Heart right ventricle (tissue), 16 donors: ENCODE data around the gene PLAU. TPM values are rescaled to one million over a fixed set of nuclear protein-coding genes. Genes with fewer than 3 reads are reported as not detected.

ENCODE experiments used
- ATAC-seq, 8 donors: fragments of 200-7000 bp; cut with Tn5 transposase; one replicate each; pipeline ENCODE4 v1.9.1; 2020; ENCODE audit warnings: mild to moderate bottlenecking in 8 of 8, moderate library complexity in 8 of 8, moderate number of reproducible peaks in 1 of 8
- DNase-seq, 2 donors: peaks; one replicate each; pipeline ENCODE4 v3.0.0-alpha.2; 2020
- H3K27ac ChIP-seq, 10 donors: fragments of 200-600 bp; sonication (generic) in 2 of 10; one replicate each; pipeline versions ENCODE4 v1.5.0 to v1.8.0; 2020 to 2022; ENCODE audit warnings: mild to moderate bottlenecking in 3 of 10
- H3K27me3 ChIP-seq, 7 donors: fragments of 200-600 bp; one replicate each; pipeline ENCODE4 v1.8.0; 2021 to 2022; ENCODE audit warnings: mild to moderate bottlenecking in 2 of 7
- H3K36me3 ChIP-seq, 9 donors: fragments of 200-600 bp; sonication (generic) in 1 of 9; one replicate each; pipeline versions ENCODE4 v1.5.0 to v1.8.0; 2020 to 2022; ENCODE audit warnings: mild to moderate bottlenecking in 2 of 9
- H3K4me1 ChIP-seq, 9 donors: fragments of 200-600 bp; sonication (generic) in 1 of 9; one replicate each; pipeline versions ENCODE4 v1.5.0 to v1.8.0; 2020 to 2022; ENCODE audit warnings: mild to moderate bottlenecking in 4 of 9
- H3K4me3 ChIP-seq, 10 donors: fragments of 200-600 bp; sonication (generic) in 2 of 10; one replicate each; pipeline versions ENCODE4 v1.5.0 to v1.8.0; 2020 to 2022; ENCODE audit warnings: mild to moderate bottlenecking in 7 of 10, moderate library complexity in 2 of 10
- H3K9me3 ChIP-seq, 11 donors: fragments of 200-600 bp in 10 of 11; sonication (generic) in 2 of 11; one replicate each; pipeline versions ENCODE4 v1.5.0 to v1.8.0; 2013 to 2022; ENCODE audit warnings: mild to moderate bottlenecking in 2 of 11, control low read depth in 1 of 11, moderate library complexity in 1 of 11
- CTCF ChIP-seq, 9 donors: fragments of 200-600 bp; sonication (generic) in 2 of 9; IDR thresholded peaks; one replicate each; pipeline versions ENCODE4 v1.5.0 to v1.8.0; 2021 to 2022; ENCODE audit warnings: antibody characterized with exemption in 9 of 9, mild to moderate bottlenecking in 5 of 9, moderate library complexity in 1 of 9
- WGBS, 2 donors: extraction: QIAGEN DNeasy Blood & Tissue Kit; methylation state at CpG; one replicate each; pipeline ENCODE4 v1.1.7; 2013; ENCODE audit warnings: inconsistent platforms in 1 of 2; 5-methylcytosine and 5-hydroxymethylcytosine counted together
- intact Hi-C, 10 donors: fragments of 100-400 bp; cut with DNase I; formaldehyde crosslinking; loops; one replicate each; pipeline versions ENCODE4 v1.11.1 to v1.14.2; 2022
- polyA plus RNA-seq, 2 donors: library from polyadenylated mRNA; stranded (reverse); fragments of 200-250 nt; gene quantifications; one replicate each; pipeline ENCODE4 v1.2.3, GENCODE V29; 2013
- total RNA-seq, 10 donors: library from RNA; stranded (reverse); fragmentation: NEBNext Ultra II Directional in 3 of 10; extraction: Animal tissue kit (Norgen Biotek cat#: 25700) in 3 of 10; gene quantifications; one replicate each; pipeline versions ENCODE4 v1.2.1 to v1.2.4, GENCODE V29; 2021 to 2023
- donor health status: Arrhythmogenic right ventricular cardiomyopathy.
- donor health status: ischemic (EF 13 %, LVEDD 7.1; RV severe dilation, severe dysfunction).
- donor health status: healthy with polysubstance abuse.
- donor health status: DM: no; HTN: yes; CAD: no.
- donor health status: DM: no; HTN: no; CAD: no.
- donor health status: ischemic (EF 25% LVEDD 6.9; RV normal size, moderate dysfunction).
- donor health status: ischemic (EF 25% LVEDD 5.7; RV mildly dilated, moderate dysfunction).
- donor health status: healthy.
- donor health status: DM: yes; HTN: yes; CAD: no.
- donor health status: Ischemic cardiomyopathy.
- donor health status: ischemic (EF 35%, LVEDD 5.7; RV mildly dilated, moderate dysfunction).
- donor health status: nonischemic (EF 11% LVEDD 7.7; RV severe dilation, severe dysfunction).
- donor health status: DM: yes; HTN: yes; CAD: no.
- donor health status: PGD.
- donor health status: ischemic (EF 29% LVEDD 5.4; RV normal size, mild dysfunction).
- donor health status: nonischemic (EF 23%, LVEDD 6.1; RV moderate dilation, normal function).

Gene PLAU
- total and polyA plus RNA-seq, 12 donors, result 4.4 to 44.3 (median 9.1) TPM

GRCh38 chr10:73931767-73932619, 21.1 kb downstream of the PLAU start:
- DNase-seq (no peak), ATAC-seq (peak in 2 of 8 donors; percentile 29 to 63)
- no peaks in the 10 kb centered on the region for H3K9me3 ChIP-seq
- 77 to 80% methylated on average over 13 of the region's 13 CpGs for WGBS, 2 donors
- H3K36me3 ChIP-seq, result no peaks in the 10 kb centered on the region
- TF ChIP-seq CTCF (IDR thresholded peaks at IDR 0.05), result no peak
- H3K27ac ChIP-seq, result peak overlapping the region in 1 of 10 donors; percentile 65
- H3K4me3 ChIP-seq, result no peak overlapping the region
- no peaks in the 10 kb centered on the region for H3K27me3 ChIP-seq
- peaks cover 6 to 29% (median 17%) of the 10 kb centered on the region in 9 donors for H3K4me1 ChIP-seq
- intact Hi-C loops, result no loop called here

DNA sequence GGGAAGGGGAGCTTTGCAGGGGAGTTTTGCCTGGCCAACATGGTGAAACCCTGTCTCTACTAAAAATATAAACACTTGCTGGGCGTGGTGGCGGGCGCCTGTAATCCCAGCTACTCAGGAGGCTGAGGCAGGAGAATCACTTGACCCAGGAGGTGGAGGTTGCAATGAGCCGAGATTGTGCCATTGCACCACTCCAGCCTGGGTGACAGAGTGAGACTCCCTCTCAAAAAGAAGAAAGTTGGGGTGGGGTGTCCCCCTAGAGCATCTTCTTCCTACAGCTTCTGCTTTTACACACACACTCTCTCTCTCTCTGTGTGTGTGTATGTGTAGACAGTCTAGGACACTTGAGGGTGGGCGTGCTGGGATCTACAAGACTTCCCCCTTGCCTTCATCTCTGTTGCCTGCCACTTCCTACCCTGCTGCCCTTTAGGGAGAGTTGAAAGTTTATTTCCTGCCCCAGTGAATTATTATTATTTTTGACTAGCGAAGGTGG, 21.7 kb downstream of the PLAU start:
- WGBS, 2 donors, result 95% methylated on average over 6 of the region's 6 CpGs
- H3K4me3 ChIP-seq, result no peak overlapping the region
- H3K27me3 ChIP-seq, result no peaks in the 10 kb centered on the region
- no peaks in the 10 kb centered on the region for H3K9me3 ChIP-seq
- intact Hi-C loops, result no loop called here
- no peak for TF ChIP-seq CTCF (IDR thresholded peaks at IDR 0.05)
- no peak for ATAC-seq
- no peaks in the 10 kb centered on the region for H3K36me3 ChIP-seq
- H3K27ac ChIP-seq, result peak overlapping the region in 2 of 10 donors; percentile 55 to 65
- DNase-seq, result no peak
- H3K4me1 ChIP-seq, result peaks cover 8 to 36% (median 24%) of the 10 kb centered on the region in 9 donors

DNA sequence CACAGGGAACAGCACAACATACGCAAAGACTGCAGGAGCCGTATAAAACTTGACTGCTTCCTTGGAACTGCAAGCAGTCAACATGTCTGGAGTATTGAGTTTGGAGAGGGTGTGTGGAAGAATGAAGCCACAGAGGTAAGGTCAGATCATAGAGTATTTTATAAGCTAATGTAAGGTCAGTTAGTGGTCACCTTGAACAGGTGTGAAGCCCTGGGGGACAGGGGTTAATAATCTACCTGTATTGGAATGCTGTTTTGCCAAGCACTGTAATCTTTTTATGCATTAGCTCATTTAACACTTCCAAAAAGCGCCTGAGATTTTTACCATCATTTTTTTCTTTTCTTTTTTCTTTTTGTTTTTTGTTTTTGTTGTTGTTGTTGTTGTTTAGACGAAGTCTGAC, 23.1 kb downstream of the PLAU start:
- no peak overlapping the region for H3K4me3 ChIP-seq
- TF ChIP-seq CTCF (IDR thresholded peaks at IDR 0.05), result no peak
- H3K36me3 ChIP-seq, result no peaks in the 10 kb centered on the region
- 92 to 94% methylated on average over 4 of the region's 4 CpGs for WGBS, 2 donors
- H3K27me3 ChIP-seq, result no peaks in the 10 kb centered on the region
- H3K9me3 ChIP-seq, result no peaks in the 10 kb centered on the region
- intact Hi-C loops, result no loop called here
- no peak for ATAC-seq
- H3K27ac ChIP-seq, result no peak overlapping the region
- H3K4me1 ChIP-seq, result peaks cover 8 to 49% (median 34%) of the 10 kb centered on the region in 9 donors
- DNase-seq, result no peak

DNA sequence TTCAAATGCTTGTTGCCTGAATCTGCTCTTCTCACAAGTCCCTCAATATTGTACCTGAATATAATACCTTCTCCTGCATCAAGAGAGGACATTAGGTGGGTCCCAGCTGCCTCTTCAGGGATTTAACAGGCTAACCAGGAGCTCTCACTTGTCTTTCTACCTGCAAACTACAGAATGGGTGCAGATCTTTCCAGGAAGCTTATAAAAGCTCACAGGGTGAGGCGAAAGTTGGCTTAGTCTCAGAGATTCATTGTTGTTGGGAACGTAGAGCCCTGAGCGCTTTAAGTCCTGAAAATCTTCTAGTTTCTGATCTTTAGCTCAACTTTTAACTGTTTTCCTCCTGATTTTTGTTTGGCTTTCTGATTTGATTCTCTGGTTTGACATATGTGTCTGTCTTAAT, 25.0 kb downstream of the PLAU start:
- Histone ChIP-seq H3K4me3 (no peak overlapping the region), H3K4me1 (peaks cover 17 to 64% (median 45%) of the 10 kb centered on the region in 9 donors), H3K9me3 (no peaks in the 10 kb centered on the region), H3K27ac (peak overlapping the region in 7 of 10 donors; percentile 5 to 91 (median 80)), H3K27me3 (no peaks in the 10 kb centered on the region), H3K36me3 (no peaks in the 10 kb centered on the region)
- DNase-seq (no peak), ATAC-seq (no peak)
- WGBS, 2 donors, result 62 to 73% methylated on average over 3 of the region's 3 CpGs
- TF ChIP-seq CTCF (IDR thresholded peaks at IDR 0.05), result no peak
- intact Hi-C loops, result loop anchor here in 2 of 10 donors (2.0 to 5.0 kb wide), 2 partner anchors 25 to 34 kb away; partner anchors contain the start of gene PLAU (in 1 of the 2)
